Small intestine (tissue), 7 donors: Measurements from ENCODE around the gene GAS7. TPM values are rescaled to one million over a fixed set of nuclear protein-coding genes. Genes with fewer than 3 reads are reported as not detected.

ENCODE experiments used
- DNase-seq, 2 donors: peaks; one replicate each; pipeline versions ENCODE4 v3.0.0 to v3.0.0-alpha.2; 2013
- FAIRE-seq: peaks from 2 replicates; lab custom pipeline; 2012; peaks lifted over from hg19 to GRCh38; lab: Jason Lieb, UNC
- H3K27ac ChIP-seq, 3 donors: one replicate each; pipeline ENCODE4 v1.5.1; 2013; ENCODE audit warnings: low read length in 2 of 3, mild to moderate bottlenecking in 2 of 3, control low read depth in 1 of 3, inconsistent platforms in 1 of 3, low read depth in 1 of 3, moderate library complexity in 1 of 3
- H3K27me3 ChIP-seq, 3 donors: one replicate each; pipeline ENCODE4 v1.6.1; 2013; ENCODE audit warnings: low read length in 3 of 3, inconsistent platforms in 1 of 3; ENCODE audit not compliant: control insufficient read depth in 3 of 3, insufficient read depth in 3 of 3
- H3K36me3 ChIP-seq, 3 donors: one replicate each; pipeline ENCODE4 v1.6.1; 2013; ENCODE audit warnings: low read length in 3 of 3, inconsistent platforms in 1 of 3, low read depth in 1 of 3, mild to moderate bottlenecking in 1 of 3, moderate library complexity in 1 of 3; ENCODE audit not compliant: control insufficient read depth in 3 of 3, insufficient read depth in 2 of 3
- H3K4me1 ChIP-seq, 3 donors: one replicate each; pipeline ENCODE4 v1.6.1; 2013; ENCODE audit warnings: low read length in 2 of 3, inconsistent platforms in 1 of 3, low read depth in 1 of 3, mild to moderate bottlenecking in 1 of 3, moderate library complexity in 1 of 3; ENCODE audit not compliant: control insufficient read depth in 3 of 3, insufficient read depth in 2 of 3
- H3K4me3 ChIP-seq, 3 donors: one replicate each; pipeline ENCODE4 v1.5.1; 2013; ENCODE audit warnings: low read length in 3 of 3, control low read depth in 1 of 3, inconsistent platforms in 1 of 3, low read depth in 1 of 3, mild to moderate bottlenecking in 1 of 3, moderate library complexity in 1 of 3
- H3K9me3 ChIP-seq, 2 donors: one replicate each; pipeline ENCODE4 v1.6.1; 2013; ENCODE audit warnings: low read depth in 1 of 2, low read length in 1 of 2; ENCODE audit not compliant: control insufficient read depth in 2 of 2, insufficient read depth in 1 of 2
- WGBS, 3 donors: extraction: QIAGEN DNeasy Blood & Tissue Kit; methylation state at CpG; one replicate each; pipeline ENCODE4 v1.1.7; 2013; 5-methylcytosine and 5-hydroxymethylcytosine counted together
- polyA plus RNA-seq, 4 donors: library from polyadenylated mRNA; stranded (reverse) in 3 of 4; unstranded in 1 of 4; fragments of 200-250 nt in 3 of 4; fragments of 120-200 nt in 1 of 4; gene quantifications; one replicate each; pipeline versions ENCODE4 v1.2.1 to v1.2.3, GENCODE V29; 2013
- donor health status: healthy with polysubstance abuse.
- donor health status: control.
- donor health status: control.
- donor health status: Bipolar disorder and iron deficiency.
- donor health status: healthy.

Gene GAS7
- polyA plus RNA-seq, 4 donors: 1.1 to 14.9 (median 5.9) TPM

GRCh38 chr17:9956474-9957131 lies 241.8 kb downstream of the GAS7 start:
- no peak for FAIRE-seq
- Histone ChIP-seq H3K27ac (no peak overlapping the region), H3K4me3 (no peak overlapping the region), H3K27me3 (no peaks in the 10 kb centered on the region), H3K4me1 (no peaks in the 10 kb centered on the region), H3K9me3 (no peaks in the 10 kb centered on the region), H3K36me3 (peaks cover 0 to 3% (median 0%) of the 10 kb centered on the region in 3 donors)
- DNase-seq: no peak
- 69 to 79% (median 71%) methylated on average over 14 of the region's 14 CpGs for WGBS, 3 donors

- no peaks in the 10 kb centered on the region for H3K9me3 ChIP-seq
- WGBS, 3 donors: 70 to 74% (median 72%) methylated on average over 10 of the region's 10 CpGs
- DNase-seq: no peak
- H3K4me3 ChIP-seq: no peak overlapping the region
- no peaks in the 10 kb centered on the region for H3K27me3 ChIP-seq
- FAIRE-seq: no peak
- peaks cover 0 to 5% (median 0%) of the 10 kb centered on the region in 3 donors for H3K36me3 ChIP-seq
- H3K4me1 ChIP-seq: no peaks in the 10 kb centered on the region
- H3K27ac ChIP-seq: no peak overlapping the region
Measured at GRCh38 chr17:9953492-9953891, 244.9 kb downstream of the GAS7 start.

GRCh38 chr17:9951803-9952202 lies 246.6 kb downstream of the GAS7 start:
- DNase-seq (no peak), FAIRE-seq (no peak)
- Histone ChIP-seq H3K36me3 (peaks cover 0 to 5% (median 0%) of the 10 kb centered on the region in 3 donors), H3K27me3 (no peaks in the 10 kb centered on the region), H3K27ac (no peak overlapping the region), H3K4me3 (no peak overlapping the region), H3K4me1 (no peaks in the 10 kb centered on the region), H3K9me3 (no peaks in the 10 kb centered on the region)
- WGBS, 3 donors: 62 to 75% (median 63%) methylated on average over 5 of the region's 5 CpGs

GRCh38 chr17:9948928-9949327 lies 249.5 kb downstream of the GAS7 start:
- H3K4me1 ChIP-seq: no peaks in the 10 kb centered on the region
- H3K4me3 ChIP-seq: no peak overlapping the region
- peaks cover 0 to 10% (median 5%) of the 10 kb centered on the region in 3 donors for H3K36me3 ChIP-seq
- no peaks in the 10 kb centered on the region for H3K9me3 ChIP-seq
- H3K27ac ChIP-seq: no peak overlapping the region
- DNase-seq (no peak), FAIRE-seq (no peak)
- H3K27me3 ChIP-seq: no peaks in the 10 kb centered on the region
- 70 to 74% (median 71%) methylated on average over 10 of the region's 10 CpGs for WGBS, 3 donors

- 75 to 85% (median 82%) methylated on average over 7 of the region's 7 CpGs for WGBS, 3 donors
- FAIRE-seq (no peak), DNase-seq (no peak)
- H3K27ac ChIP-seq: no peak overlapping the region
- H3K27me3 ChIP-seq: no peaks in the 10 kb centered on the region
- H3K9me3 ChIP-seq: no peaks in the 10 kb centered on the region
- H3K4me3 ChIP-seq: no peak overlapping the region
- peaks cover 0 to 18% (median 5%) of the 10 kb centered on the region in 3 donors for H3K36me3 ChIP-seq
- no peaks in the 10 kb centered on the region for H3K4me1 ChIP-seq
Measured at GRCh38 chr17:9944704-9945103, 253.7 kb downstream of the GAS7 start.

- WGBS, 3 donors: 84 to 87% (median 86%) methylated on average over 9 of the region's 9 CpGs
- FAIRE-seq (no peak), DNase-seq (no peak)
- H3K9me3 ChIP-seq: peaks cover 0 to 5% of the 10 kb centered on the region in 2 donors
- H3K4me1 ChIP-seq: no peaks in the 10 kb centered on the region
- no peak overlapping the region for H3K27ac ChIP-seq
- no peak overlapping the region for H3K4me3 ChIP-seq
- H3K27me3 ChIP-seq: no peaks in the 10 kb centered on the region
- H3K36me3 ChIP-seq: peaks cover 0 to 16% (median 5%) of the 10 kb centered on the region in 3 donors
Measured at GRCh38 chr17:9943343-9943742, 255.1 kb downstream of the GAS7 start.

- DNase-seq (no peak), FAIRE-seq (no peak)
- Histone ChIP-seq H3K27ac (no peak overlapping the region), H3K4me1 (no peaks in the 10 kb centered on the region), H3K27me3 (no peaks in the 10 kb centered on the region), H3K36me3 (peaks cover 0 to 16% (median 5%) of the 10 kb centered on the region in 3 donors), H3K9me3 (peaks cover 0 to 8% of the 10 kb centered on the region in 2 donors), H3K4me3 (no peak overlapping the region)
- WGBS, 3 donors: 53 to 71% (median 67%) methylated on average over 13 of the region's 13 CpGs
Measured at GRCh38 chr17:9942885-9943284, 255.5 kb downstream of the GAS7 start.

GRCh38 chr17:9941305-9941704 lies 257.1 kb downstream of the GAS7 start:
- FAIRE-seq (no peak), DNase-seq (no peak)
- Histone ChIP-seq H3K4me1 (no peaks in the 10 kb centered on the region), H3K36me3 (peaks cover 0 to 11% (median 5%) of the 10 kb centered on the region in 3 donors), H3K27ac (no peak overlapping the region), H3K27me3 (no peaks in the 10 kb centered on the region), H3K4me3 (no peak overlapping the region), H3K9me3 (peaks cover 0 to 12% of the 10 kb centered on the region in 2 donors)
- 86 to 90% (median 87%) methylated on average over 13 of the region's 13 CpGs for WGBS, 3 donors
